Measurements from ENCODE around the gene UNCX.

DNA sequence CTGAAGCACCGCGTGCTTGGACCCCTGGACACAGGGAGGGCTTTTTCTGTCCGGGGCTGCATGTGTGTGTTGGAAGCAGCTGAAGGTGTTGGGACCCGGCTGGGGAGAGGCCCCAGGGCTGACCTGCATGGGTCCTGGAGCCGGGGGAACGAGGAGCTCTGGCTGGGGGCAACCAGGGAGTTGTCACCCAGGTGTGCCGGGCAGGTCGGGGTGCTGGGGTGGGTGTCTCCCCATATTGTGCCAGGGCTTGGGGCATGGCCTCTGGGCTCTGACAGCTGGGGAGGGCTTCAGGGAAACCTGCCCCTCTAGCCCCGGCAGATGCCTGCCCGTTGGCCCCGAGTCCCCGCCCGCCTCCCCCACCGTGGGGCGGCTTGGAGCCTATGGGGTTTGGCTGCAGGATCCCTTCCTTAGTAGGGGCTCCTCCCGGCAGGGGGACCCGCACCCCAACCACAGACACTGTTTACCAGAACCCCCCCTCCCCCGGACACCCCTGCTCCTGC, 42.3 kb downstream of the UNCX start:
- TF ChIP-seq, protein P1, sequence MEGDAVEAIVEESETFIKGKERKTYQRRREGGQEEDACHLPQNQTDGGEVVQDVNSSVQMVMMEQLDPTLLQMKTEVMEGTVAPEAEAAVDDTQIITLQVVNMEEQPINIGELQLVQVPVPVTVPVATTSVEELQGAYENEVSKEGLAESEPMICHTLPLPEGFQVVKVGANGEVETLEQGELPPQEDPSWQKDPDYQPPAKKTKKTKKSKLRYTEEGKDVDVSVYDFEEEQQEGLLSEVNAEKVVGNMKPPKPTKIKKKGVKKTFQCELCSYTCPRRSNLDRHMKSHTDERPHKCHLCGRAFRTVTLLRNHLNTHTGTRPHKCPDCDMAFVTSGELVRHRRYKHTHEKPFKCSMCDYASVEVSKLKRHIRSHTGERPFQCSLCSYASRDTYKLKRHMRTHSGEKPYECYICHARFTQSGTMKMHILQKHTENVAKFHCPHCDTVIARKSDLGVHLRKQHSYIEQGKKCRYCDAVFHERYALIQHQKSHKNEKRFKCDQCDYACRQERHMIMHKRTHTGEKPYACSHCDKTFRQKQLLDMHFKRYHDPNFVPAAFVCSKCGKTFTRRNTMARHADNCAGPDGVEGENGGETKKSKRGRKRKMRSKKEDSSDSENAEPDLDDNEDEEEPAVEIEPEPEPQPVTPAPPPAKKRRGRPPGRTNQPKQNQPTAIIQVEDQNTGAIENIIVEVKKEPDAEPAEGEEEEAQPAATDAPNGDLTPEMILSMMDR (IDR thresholded peaks at IDR 0.05; ENCODE audit: poor library complexity), result no peak
- TF ChIP-seq EZH2 (IDR thresholded peaks at IDR 0.05; ENCODE audit: borderline replicate concordance) (no peak), EZH2phosphoT487 (IDR thresholded peaks at IDR 0.05; ENCODE audit: low read depth, severe bottlenecking, unreplicated experiment) (no peak)

Measured in hepatocyte (in vitro differentiated cells).